ENCODE results near the gene PRKD3.
"Not testable (repeated sequence)": the region's sequence is repeated elsewhere in the genome, so short reads cannot be mapped to it uniquely, and the experiment has no call there.

PRKD3 gene

GRCh38 chr2:37317746-37318145 is 6.9 kb downstream of the PRKD3 start:
- DNase-seq (ENCODE audit: low read depth in 3 of 3): no peak

- no peak for DNase-seq (ENCODE audit: low read depth in 3 of 3)
Measured at GRCh38 chr2:37316181-37316580, 8.5 kb downstream of the PRKD3 start.

GRCh38 chr2:37315364-37315763 is 9.3 kb downstream of the PRKD3 start:
- no peak for DNase-seq (ENCODE audit: low read depth in 3 of 3)

GRCh38 chr2:37307500-37307899 is 17.1 kb downstream of the PRKD3 start:
- DNase-seq (ENCODE audit: low read depth in 3 of 3): no peak

GRCh38 chr2:37306024-37306423 is 18.6 kb downstream of the PRKD3 start:
- DNase-seq (ENCODE audit: low read depth in 3 of 3): no peak

GRCh38 chr2:37302701-37303252 is 21.9 kb downstream of the PRKD3 start:
- no peak for DNase-seq (ENCODE audit: low read depth in 3 of 3)

- no peak for DNase-seq (ENCODE audit: low read depth in 3 of 3)
Measured at GRCh38 chr2:37301408-37301807, 23.2 kb downstream of the PRKD3 start.

- no peak for DNase-seq (ENCODE audit: low read depth in 3 of 3)
Measured at GRCh38 chr2:37300578-37300977, 24.1 kb downstream of the PRKD3 start.

- no peak for DNase-seq (ENCODE audit: low read depth in 3 of 3)
Measured at GRCh38 chr2:37300146-37300545, 24.5 kb downstream of the PRKD3 start.

- DNase-seq (ENCODE audit: low read depth in 3 of 3): no peak
Measured at GRCh38 chr2:37297632-37298031, 27.0 kb downstream of the PRKD3 start.

GRCh38 chr2:37295469-37296073 is 29.1 kb downstream of the PRKD3 start:
- no peak for DNase-seq (ENCODE audit: low read depth in 3 of 3)

- not testable (repeated sequence) for DNase-seq (ENCODE audit: low read depth in 3 of 3)
Measured at GRCh38 chr2:37294858-37295257, 29.8 kb downstream of the PRKD3 start.

- DNase-seq (ENCODE audit: low read depth in 3 of 3): no peak
Measured at GRCh38 chr2:37291680-37292079, 33.0 kb downstream of the PRKD3 start.

GRCh38 chr2:37287966-37288365 is 36.7 kb downstream of the PRKD3 start:
- no peak for DNase-seq (ENCODE audit: low read depth in 3 of 3)

GRCh38 chr2:37284381-37284780 is 40.3 kb downstream of the PRKD3 start:
- no peak for DNase-seq (ENCODE audit: low read depth in 3 of 3)

GRCh38 chr2:37283207-37283606 is 41.4 kb downstream of the PRKD3 start:
- DNase-seq (ENCODE audit: low read depth in 3 of 3): no peak

- DNase-seq (ENCODE audit: low read depth in 3 of 3): no peak
Measured at GRCh38 chr2:37282746-37283145, 41.9 kb downstream of the PRKD3 start.

GRCh38 chr2:37281916-37282315 is 42.7 kb downstream of the PRKD3 start:
- DNase-seq (ENCODE audit: low read depth in 3 of 3): no peak

GRCh38 chr2:37276291-37276690 is 48.3 kb downstream of the PRKD3 start:
- no peak for DNase-seq (ENCODE audit: low read depth in 3 of 3)
